ENCODE measurements around the gene SLC9A9.

GRCh38 chr3:143653493-143653892, 194.8 kb downstream of the SLC9A9 start:
- TF ChIP-seq POLR2A (IDR thresholded peaks at IDR 0.05): no peak
- TF ChIP-seq CTCF (IDR thresholded peaks at IDR 0.05): no peak

All from thyroid gland (tissue), 4 donors.